AG10803 (cell line): ENCODE results near the gene DIS3L2.
"Not testable (repeated sequence)": the region's sequence is repeated elsewhere in the genome, so short reads cannot be mapped to it uniquely, and the experiment has no call there.

ENCODE experiments used
- DNase-seq: peaks from one replicate; pipeline ENCODE4 v3.0.0; 2010; ENCODE audit warnings: low read depth
- H3K4me3 ChIP-seq: 2 replicates; pipeline ENCODE4 v1.5.1; 2011; ENCODE audit warnings: mild to moderate bottlenecking, low read length, control low read depth
- TF ChIP-seq, protein P1 (sequence below): conservative IDR thresholded peaks from 2 replicates; pipeline ENCODE4 v1.5.1; 2011; ENCODE audit warnings: mild to moderate bottlenecking, low read length, control low read depth, inconsistent platforms

Gene DIS3L2

GRCh38 chr2:232097260-232097659 lies 135.7 kb downstream of the DIS3L2 start:
- no peak overlapping the region for H3K4me3 ChIP-seq
- TF ChIP-seq, protein P1, sequence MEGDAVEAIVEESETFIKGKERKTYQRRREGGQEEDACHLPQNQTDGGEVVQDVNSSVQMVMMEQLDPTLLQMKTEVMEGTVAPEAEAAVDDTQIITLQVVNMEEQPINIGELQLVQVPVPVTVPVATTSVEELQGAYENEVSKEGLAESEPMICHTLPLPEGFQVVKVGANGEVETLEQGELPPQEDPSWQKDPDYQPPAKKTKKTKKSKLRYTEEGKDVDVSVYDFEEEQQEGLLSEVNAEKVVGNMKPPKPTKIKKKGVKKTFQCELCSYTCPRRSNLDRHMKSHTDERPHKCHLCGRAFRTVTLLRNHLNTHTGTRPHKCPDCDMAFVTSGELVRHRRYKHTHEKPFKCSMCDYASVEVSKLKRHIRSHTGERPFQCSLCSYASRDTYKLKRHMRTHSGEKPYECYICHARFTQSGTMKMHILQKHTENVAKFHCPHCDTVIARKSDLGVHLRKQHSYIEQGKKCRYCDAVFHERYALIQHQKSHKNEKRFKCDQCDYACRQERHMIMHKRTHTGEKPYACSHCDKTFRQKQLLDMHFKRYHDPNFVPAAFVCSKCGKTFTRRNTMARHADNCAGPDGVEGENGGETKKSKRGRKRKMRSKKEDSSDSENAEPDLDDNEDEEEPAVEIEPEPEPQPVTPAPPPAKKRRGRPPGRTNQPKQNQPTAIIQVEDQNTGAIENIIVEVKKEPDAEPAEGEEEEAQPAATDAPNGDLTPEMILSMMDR = no peak
- DNase-seq = no peak

- no peak for DNase-seq
- TF ChIP-seq, protein P1 = no peak
- H3K4me3 ChIP-seq = no peak overlapping the region
Observed at GRCh38 chr2:232097758-232098157, 136.2 kb downstream of the DIS3L2 start.

DNA sequence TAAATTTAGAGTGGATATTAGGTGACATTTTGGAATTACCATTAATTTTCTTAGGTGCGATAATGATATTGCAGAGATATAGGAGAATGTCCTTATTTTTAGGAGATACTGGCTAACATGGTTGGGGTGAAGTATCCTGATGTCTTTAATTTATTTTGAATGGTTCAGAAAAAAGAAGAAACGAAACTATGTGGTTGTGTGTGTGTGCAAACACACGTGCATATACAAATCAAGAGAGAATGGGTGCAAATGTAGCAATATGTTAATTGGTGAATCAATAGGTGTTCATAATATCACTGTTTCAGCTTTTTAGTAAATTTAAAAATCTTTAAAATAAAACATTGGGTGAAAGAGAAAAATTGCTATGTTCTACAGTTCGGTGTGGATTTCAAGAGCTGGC lies 140.9 kb downstream of the DIS3L2 start:
- H3K4me3 ChIP-seq = no peak overlapping the region
- no peak for DNase-seq
- TF ChIP-seq, protein P1 = no peak

- DNase-seq = peak; percentile 39
- no peak overlapping the region for H3K4me3 ChIP-seq
- TF ChIP-seq, protein P1 = no peak
Observed at GRCh38 chr2:232103140-232103737, 141.7 kb downstream of the DIS3L2 start.

DNA sequence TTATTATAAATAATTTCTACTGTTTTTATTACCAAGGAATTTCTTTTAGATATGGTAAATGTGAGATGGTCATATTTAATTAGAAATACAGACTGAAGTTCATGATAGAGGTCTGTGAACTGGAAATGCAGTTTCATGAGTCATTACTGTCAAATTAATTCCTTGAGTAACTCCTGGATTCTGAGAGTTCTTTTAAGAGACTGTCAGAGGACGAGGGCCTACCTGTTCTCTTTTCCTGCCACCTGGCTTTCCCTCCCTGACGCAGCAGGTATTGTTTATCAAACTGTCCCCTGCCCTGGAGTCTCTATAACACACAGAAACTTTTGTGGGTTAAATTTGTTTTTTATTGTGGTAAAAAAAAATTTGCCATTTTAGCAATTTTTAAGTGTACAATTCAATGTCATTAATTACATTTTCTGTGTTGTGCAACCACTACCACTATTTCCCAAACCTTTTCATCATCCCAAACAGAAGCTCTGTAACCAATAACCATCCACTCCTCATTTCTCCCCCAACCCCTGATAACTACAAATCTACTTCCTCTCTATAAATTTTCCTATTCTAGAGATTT lies 142.6 kb downstream of the DIS3L2 start:
- no peak overlapping the region for H3K4me3 ChIP-seq
- no peak for DNase-seq
- TF ChIP-seq, protein P1 = no peak

- DNase-seq = no peak
- H3K4me3 ChIP-seq = no peak overlapping the region
- TF ChIP-seq, protein P1 = no peak
Observed at GRCh38 chr2:232111551-232111950, 150.0 kb downstream of the DIS3L2 start.

- DNase-seq = no peak
- TF ChIP-seq, protein P1 = no peak
- H3K4me3 ChIP-seq = no peak overlapping the region
Observed at GRCh38 chr2:232113821-232114220, 152.3 kb downstream of the DIS3L2 start.

- DNase-seq = not testable (repeated sequence)
Observed at GRCh38 chr2:232115728-232116361, 154.3 kb downstream of the DIS3L2 start.

More at GRCh38 chr2:232115728-232116361, 154.3 kb downstream of the DIS3L2 start:
- H3K4me3 ChIP-seq = not testable (repeated sequence)
